Measurements from ENCODE around the gene LOX.
"Not testable (repeated sequence)": the region's sequence is repeated elsewhere in the genome, so short reads cannot be mapped to it uniquely, and the experiment has no call there.

The LOX gene

GRCh38 chr5:122099060-122099790 is 21.2 kb upstream of the LOX start:
- no peak for DNase-seq (ENCODE audit: insufficient read length, low spot score)
- FAIRE-seq, result peak; percentile 58

GRCh38 chr5:122097391-122097790 is 19.3 kb upstream of the LOX start:
- no peak for DNase-seq (ENCODE audit: insufficient read length, low spot score)
- no peak for FAIRE-seq

DNA sequence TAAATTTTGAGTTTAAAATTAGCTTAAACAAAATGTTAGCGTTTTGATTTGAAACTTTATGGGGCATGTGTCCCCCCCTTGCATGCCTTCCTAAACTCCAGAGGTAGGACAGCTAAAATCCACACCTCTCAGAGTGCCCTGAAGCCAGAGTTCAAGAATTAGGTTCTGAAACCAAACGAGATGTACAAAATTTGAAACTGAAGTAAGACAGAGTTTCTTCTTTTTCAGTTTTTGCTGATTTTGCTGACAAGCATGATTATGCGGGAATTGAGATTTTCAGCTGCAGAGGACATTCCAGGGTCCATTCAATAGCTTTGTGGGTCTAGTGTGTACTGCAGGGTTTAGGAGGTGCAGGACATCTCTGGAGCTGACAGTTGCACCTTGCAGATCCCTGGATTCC is 17.1 kb upstream of the LOX start:
- no peak for FAIRE-seq
- no peak for DNase-seq (ENCODE audit: insufficient read length, low spot score)

- not testable (repeated sequence) for DNase-seq (ENCODE audit: insufficient read length, low spot score); FAIRE-seq
Measured at GRCh38 chr5:122094251-122094650, 16.2 kb upstream of the LOX start.

DNA sequence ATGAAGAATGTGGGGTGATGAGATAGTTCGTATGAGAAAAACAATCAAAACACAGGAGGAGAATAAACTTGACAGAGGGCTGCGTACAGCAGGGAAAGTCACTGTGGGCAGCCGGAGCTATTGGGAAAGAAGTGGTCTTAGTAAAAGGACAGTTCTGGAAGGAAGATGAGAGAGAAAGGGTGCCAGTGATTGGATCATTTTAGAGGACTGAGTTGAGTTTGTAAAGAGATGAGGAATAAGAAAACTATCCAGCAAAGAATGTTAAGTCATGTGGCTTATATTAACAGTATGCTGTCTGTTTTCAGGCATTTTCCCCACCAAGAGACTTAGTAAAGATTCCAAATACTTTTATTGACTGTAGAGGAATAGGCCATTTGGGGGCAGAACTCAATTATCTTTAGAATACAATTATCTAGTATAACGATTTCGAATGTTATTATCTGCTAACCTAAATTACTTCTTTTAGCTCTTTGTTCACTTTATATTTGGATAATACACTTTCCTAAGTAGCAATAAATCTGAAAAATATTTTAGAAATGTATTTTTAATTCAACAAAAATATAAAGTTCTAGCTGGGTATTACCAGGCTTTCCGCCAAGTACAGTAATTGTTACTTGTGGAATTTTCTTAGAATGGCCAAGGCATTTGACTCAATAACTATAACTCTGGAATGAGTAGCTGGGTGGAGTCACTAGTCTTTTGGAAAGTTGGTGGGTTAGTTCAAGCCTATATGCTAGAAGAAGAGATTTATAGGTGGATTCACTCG is 15.5 kb upstream of the LOX start:
- DNase-seq (ENCODE audit: insufficient read length, low spot score), result no peak
- no peak for FAIRE-seq

GRCh38 chr5:122091936-122092600 is 14.0 kb upstream of the LOX start:
- FAIRE-seq, result no peak
- DNase-seq (ENCODE audit: insufficient read length, low spot score), result no peak

GRCh38 chr5:122089096-122090013 is 11.3 kb upstream of the LOX start:
- no peak for DNase-seq (ENCODE audit: insufficient read length, low spot score)

DNA sequence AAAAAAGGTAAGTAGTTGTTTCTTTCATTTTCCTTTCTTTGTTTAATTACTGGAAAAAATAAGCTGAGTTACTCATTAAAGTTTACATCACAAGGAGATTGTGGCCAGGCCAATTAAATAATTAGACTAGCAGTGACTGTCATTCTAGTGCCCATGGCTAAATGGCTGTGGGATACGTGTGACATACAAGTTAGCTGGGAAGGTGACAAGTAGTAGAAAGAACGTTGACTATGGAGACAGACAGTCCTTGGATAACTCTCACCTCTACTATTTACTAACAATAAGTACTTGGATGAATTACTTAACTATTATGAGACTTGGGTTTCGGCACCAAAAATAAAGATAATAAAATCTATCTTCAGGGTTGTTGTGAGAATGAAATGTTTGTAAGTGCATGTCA is 7.0 kb upstream of the LOX start:
- peak; percentile 28 for FAIRE-seq
- no peak for DNase-seq (ENCODE audit: insufficient read length, low spot score)

More at GRCh38 chr5:122089096-122090013, 11.3 kb upstream of the LOX start:
- no peak for FAIRE-seq

GRCh38 chr5:122083535-122083934 is 5.5 kb upstream of the LOX start:
- FAIRE-seq (no peak), DNase-seq (ENCODE audit: insufficient read length, low spot score) (no peak)

DNA sequence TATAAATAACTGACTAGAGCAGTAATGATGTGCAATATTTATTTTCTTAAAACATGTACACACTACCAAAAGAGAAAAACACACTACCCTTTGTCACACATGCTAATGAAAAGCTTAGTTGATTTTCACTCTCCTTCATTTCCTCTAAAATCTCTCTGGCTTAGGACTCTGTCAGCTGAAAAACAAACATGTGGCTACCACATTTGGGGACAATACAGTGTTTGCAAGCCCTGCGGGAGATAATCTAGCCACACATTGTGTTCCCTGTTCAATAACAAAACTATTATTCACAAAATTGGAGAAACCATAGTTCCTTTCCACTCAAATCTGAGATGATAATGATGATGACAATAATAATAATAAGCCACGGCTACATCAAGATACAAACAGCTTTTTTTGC is 3.5 kb upstream of the LOX start:
- DNase-seq (ENCODE audit: insufficient read length, low spot score) (no peak), FAIRE-seq (no peak)

DNA sequence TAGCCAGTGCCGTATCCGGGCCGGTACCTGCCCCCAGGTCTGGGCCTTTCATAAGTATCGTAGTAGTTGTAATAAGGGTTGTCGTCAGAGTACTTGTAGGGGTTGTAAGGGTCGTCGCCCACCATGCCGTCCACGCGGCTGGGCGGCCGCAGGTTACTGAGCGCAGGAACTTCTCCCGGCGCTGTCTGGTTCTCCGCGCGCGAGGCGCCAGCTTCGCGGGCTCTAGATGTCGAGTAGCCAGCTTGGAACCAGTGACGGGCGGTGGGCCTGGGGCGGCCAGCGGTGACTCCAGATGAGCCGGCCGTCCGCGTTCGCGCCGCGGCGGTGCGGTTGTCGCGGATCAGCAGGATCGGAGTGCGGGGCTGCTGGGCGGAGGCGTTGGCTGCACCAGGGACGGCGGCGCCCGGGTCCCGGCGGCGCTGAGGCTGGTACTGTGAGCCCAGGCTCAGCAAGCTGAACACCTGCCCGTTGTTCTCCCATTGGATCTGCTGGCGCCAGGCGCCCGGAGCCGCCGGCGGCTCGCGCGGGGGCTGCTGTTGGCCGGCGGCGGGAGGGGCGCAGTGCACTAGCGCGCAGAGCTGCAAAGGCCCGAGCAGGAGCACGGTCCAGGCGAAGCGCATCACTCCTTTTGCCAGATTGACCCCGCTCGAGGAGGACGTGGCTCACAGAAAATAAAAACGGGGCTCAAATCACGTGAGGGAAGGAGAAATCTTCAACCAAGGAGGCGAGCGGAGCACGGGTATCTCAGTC is 518 bp downstream of the LOX start:
- DNase-seq (ENCODE audit: insufficient read length, low spot score) (no peak), FAIRE-seq (no peak)

GRCh38 chr5:122076669-122077365 is 1.2 kb downstream of the LOX start:
- no peak for FAIRE-seq
- peak; percentile 69 for DNase-seq (ENCODE audit: insufficient read length, low spot score)

GRCh38 chr5:122076050-122076461 is 2.0 kb downstream of the LOX start:
- FAIRE-seq (no peak), DNase-seq (ENCODE audit: insufficient read length, low spot score) (no peak)

- no peak for FAIRE-seq
- no peak for DNase-seq (ENCODE audit: insufficient read length, low spot score)
Measured at GRCh38 chr5:122073864-122074263, 4.2 kb downstream of the LOX start.

- no peak for DNase-seq (ENCODE audit: insufficient read length, low spot score)
- FAIRE-seq, result no peak
Measured at GRCh38 chr5:122073018-122073417, 5.0 kb downstream of the LOX start.

- DNase-seq (ENCODE audit: insufficient read length, low spot score), result no peak
- no peak for FAIRE-seq
Measured at GRCh38 chr5:122067390-122067789, 10.7 kb downstream of the LOX start.

DNA sequence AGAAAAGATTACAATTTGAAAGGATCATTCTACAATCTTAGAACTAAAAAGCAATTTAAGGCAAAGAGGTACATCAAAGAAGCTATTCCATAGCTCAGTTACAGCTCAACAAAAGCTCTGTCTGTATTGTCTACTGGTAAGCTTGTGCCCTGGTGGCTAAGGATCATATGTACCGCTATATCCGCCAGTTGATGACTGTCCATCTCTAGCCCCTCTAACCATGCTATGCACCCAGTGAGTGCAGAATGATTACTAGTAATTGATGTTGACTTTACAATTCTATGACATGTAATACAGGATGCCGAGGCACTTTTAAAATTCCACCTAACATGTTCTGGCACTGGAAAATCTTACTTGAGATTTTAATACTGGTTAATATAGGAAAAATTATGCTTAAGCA is 13.1 kb downstream of the LOX start:
- DNase-seq (ENCODE audit: insufficient read length, low spot score) (no peak), FAIRE-seq (no peak)

- no peak for FAIRE-seq
- DNase-seq (ENCODE audit: insufficient read length, low spot score), result no peak
Measured at GRCh38 chr5:122063836-122064235, 14.2 kb downstream of the LOX start.

- FAIRE-seq, result no peak
Measured at GRCh38 chr5:122062205-122062604, 15.9 kb downstream of the LOX start.

More at GRCh38 chr5:122062205-122062604, 15.9 kb downstream of the LOX start:
- DNase-seq (ENCODE audit: insufficient read length, low spot score), result no peak
